WTC11 (cell line): ENCODE results near the gene MFAP3. TPM values are rescaled to one million over a fixed set of nuclear protein-coding genes. Genes with fewer than 3 reads are reported as not detected.

ENCODE experiments used
- ATAC-seq: fragments of 200-7000 bp; cut with Tn5 transposase; 2 replicates; pipeline ENCODE4 v1.10.0; 2021; ENCODE audit warnings: mild to moderate bottlenecking, moderate library complexity
- CTCF ChIA-PET: fragments of 300-600 bp; sonication (Branson Sonifier 250); formaldehyde crosslinking; loops from one replicate; lab custom pipeline; 2021; ENCODE audit warnings: antibody characterized with exemption; lab: Charles Lee
- POLR2A ChIA-PET: fragments of 350-600 bp; sonication (Branson Sonifier 250); formaldehyde crosslinking; loops from one replicate; lab custom pipeline; 2021; ENCODE audit warnings: antibody characterized with exemption; lab: Charles Lee
- DNase-seq: peaks from one replicate; pipeline ENCODE4 v3.0.0; 2021; ENCODE audit warnings: low spot score
- H3K27ac Mint-ChIP-seq: 2 replicates; pipeline ENCODE4 v1.8.0; 2021; ENCODE audit warnings: mixed read lengths
- H3K27me3 Mint-ChIP-seq: 2 replicates; pipeline ENCODE4 v1.8.0; 2021; ENCODE audit warnings: low read depth, mild to moderate bottlenecking, moderate library complexity, mixed read lengths
- H3K36me3 Mint-ChIP-seq: 2 replicates; pipeline ENCODE4 v1.8.0; 2021; ENCODE audit warnings: mixed read lengths
- H3K4me1 Mint-ChIP-seq: 2 replicates; pipeline ENCODE4 v1.8.0; 2022; ENCODE audit warnings: mixed read lengths
- H3K4me3 Mint-ChIP-seq: 2 replicates; pipeline ENCODE4 v1.8.0; 2021; ENCODE audit warnings: mild to moderate bottlenecking, moderate library complexity, mixed read lengths
- H3K9me3 Mint-ChIP-seq: 2 replicates; pipeline ENCODE4 v1.8.0; 2021; ENCODE audit warnings: mixed read lengths
- AFF4 ChIP-seq: sonication (generic); formaldehyde crosslinking; IDR thresholded peaks from 2 replicates; pipeline ENCODE4 v1.8.1; 2023; ENCODE audit warnings: mild to moderate bottlenecking, missing genetic modification reagents, borderline replicate concordance
- AR ChIP-seq: fragments of 250-450 bp; sonication (Bioruptor Pico); IDR thresholded peaks from 2 replicates; pipeline ENCODE4 v1.9.0; 2021; ENCODE audit warnings: mild to moderate bottlenecking
- CBFB ChIP-seq: sonication (generic); formaldehyde crosslinking; IDR thresholded peaks from 2 replicates; pipeline ENCODE4 v1.8.1; 2022; ENCODE audit warnings: mild to moderate bottlenecking, low read depth, missing genetic modification reagents
- E2F4 ChIP-seq: sonication (generic); formaldehyde crosslinking; IDR thresholded peaks from 2 replicates; pipeline ENCODE4 v1.8.1; 2022; ENCODE audit warnings: low read depth, mild to moderate bottlenecking, moderate library complexity, missing genetic modification reagents, borderline replicate concordance
- FOXP1 ChIP-seq: sonication (generic); formaldehyde crosslinking; IDR thresholded peaks from 2 replicates; pipeline ENCODE4 v1.8.0; 2022; ENCODE audit warnings: missing genetic modification reagents, mild to moderate bottlenecking, moderate library complexity, borderline replicate concordance
- GRHL2 ChIP-seq: fragments of 250-450 bp; sonication (Bioruptor Pico); IDR thresholded peaks from 2 replicates; pipeline ENCODE4 v1.8.0; 2022; ENCODE audit warnings: mild to moderate bottlenecking, moderate library complexity; ENCODE audit not compliant: insufficient replicate concordance, severe bottlenecking
- HMGXB4 ChIP-seq: sonication (generic); formaldehyde crosslinking; IDR thresholded peaks from 2 replicates; pipeline ENCODE4 v1.8.1; 2023; ENCODE audit warnings: mild to moderate bottlenecking, moderate library complexity, missing genetic modification reagents
- JAZF1 ChIP-seq: fragments of 250-450 bp; sonication (Bioruptor Pico); IDR thresholded peaks from 2 replicates; pipeline ENCODE4 v1.9.0; 2021; ENCODE audit warnings: moderate library complexity, mild to moderate bottlenecking, inconsistent platforms
- MXD4 ChIP-seq: fragments of 250-450 bp; sonication (Bioruptor Pico); IDR thresholded peaks from 2 replicates; pipeline ENCODE4 v1.8.0; 2021; ENCODE audit warnings: mild to moderate bottlenecking, moderate library complexity, borderline replicate concordance
- MYBL2 ChIP-seq: sonication (generic); formaldehyde crosslinking; IDR thresholded peaks from 2 replicates; pipeline ENCODE4 v1.8.1; 2023; ENCODE audit warnings: mild to moderate bottlenecking, moderate library complexity, missing genetic modification reagents
- SP1 ChIP-seq: sonication (generic); formaldehyde crosslinking; conservative IDR thresholded peaks from 2 replicates; pipeline ENCODE4 v1.8.1; 2022; ENCODE audit warnings: missing genetic modification reagents
- ZNF219 ChIP-seq: sonication (generic); formaldehyde crosslinking; IDR thresholded peaks from 2 replicates; pipeline ENCODE4 v1.8.0; 2023; ENCODE audit warnings: missing genetic modification reagents, mild to moderate bottlenecking, borderline replicate concordance
- ZNF512 ChIP-seq: sonication (generic); formaldehyde crosslinking; IDR thresholded peaks from 2 replicates; pipeline ENCODE4 v1.8.1; 2022; ENCODE audit warnings: missing genetic modification reagents, borderline replicate concordance
- ZNF532 ChIP-seq: fragments of 250-450 bp; sonication (Bioruptor Pico); IDR thresholded peaks from 2 replicates; pipeline ENCODE4 v1.9.0; 2021; ENCODE audit warnings: mild to moderate bottlenecking, borderline replicate concordance
- ZNF671 ChIP-seq: fragments of 250-450 bp; sonication (Bioruptor Pico); IDR thresholded peaks from 2 replicates; pipeline ENCODE4 v1.8.0; 2021; ENCODE audit warnings: mild to moderate bottlenecking
- total RNA-seq: library from RNA; stranded (reverse); gene quantifications from 3 replicates; pipeline ENCODE4 v1.2.3, GENCODE V29; 2021

Gene MFAP3
- total RNA-seq, 1 experiment from 2014 or later, result 20.0 TPM

GRCh38 chr5:154047324-154047723, 8.6 kb downstream of the MFAP3 start (continued):
- no peak for TF ChIP-seq E2F4 (CRISPR knock-in tag)
- TF ChIP-seq JAZF1, result no peak
- TF ChIP-seq ZNF219 (CRISPR knock-in tag), result no peak
- TF ChIP-seq MYBL2 (CRISPR knock-in tag), result no peak
- TF ChIP-seq ZNF512 (CRISPR knock-in tag), result no peak
- no peak for TF ChIP-seq ZNF671
- TF ChIP-seq, all 79 proteins: peak for 0

GRCh38 chr5:154049636-154050035, 10.9 kb downstream of the MFAP3 start:
- H3K36me3 Mint-ChIP-seq, result peaks cover 7% of the 10 kb centered on the region
- CTCF ChIA-PET, result no interaction called here
- POLR2A ChIA-PET, result no interaction called here
- H3K27ac Mint-ChIP-seq, result 0 out of 2 replicates have a peak overlapping the region, but pooled peaks have one; percentile 18
- H3K27me3 Mint-ChIP-seq, result no peaks in the 10 kb centered on the region
- no peaks in the 10 kb centered on the region for H3K4me1 Mint-ChIP-seq
- no peaks in the 10 kb centered on the region for H3K9me3 Mint-ChIP-seq
- DNase-seq (no peak), ATAC-seq (no peak)
- no peak overlapping the region for H3K4me3 Mint-ChIP-seq
- TF ChIP-seq ZNF512 (CRISPR knock-in tag) (no peak), AR (CRISPR knock-in tag) (no peak), GRHL2 (no peak), MXD4 (no peak), SP1 (CRISPR knock-in tag) (no peak), FOXP1 (CRISPR knock-in tag) (no peak), CBFB (CRISPR knock-in tag) (no peak), ZNF532 (no peak), HMGXB4 (CRISPR knock-in tag) (no peak), AFF4 (CRISPR knock-in tag) (no peak), E2F4 (CRISPR knock-in tag) (no peak)
